Caco-2 (cell line): Measurements from ENCODE around the gene LAMC1. TPM values are rescaled to one million over a fixed set of nuclear protein-coding genes. Genes with fewer than 3 reads are reported as not detected.

ENCODE experiments used
- BruUV-seq: library from RNA; stranded (reverse); fragments of 400-500 nt; replicated peaks from 2 replicates; lab custom pipeline; 2021; lab: Mats Ljungman, UMichigan
- CTCF ChIA-PET: fragments of 300-600 bp; sonication (Branson Sonifier 250); formaldehyde crosslinking; loops from one replicate; lab custom pipeline; 2022; ENCODE audit warnings: antibody characterized with exemption; lab: Charles Lee
- POLR2A ChIA-PET: fragments of 300-600 bp; sonication (Branson Sonifier 250); formaldehyde crosslinking; loops from one replicate; lab custom pipeline; 2022; ENCODE audit warnings: antibody characterized with exemption; lab: Charles Lee
- DNase-seq, 2 experiments: peaks; one replicate each; pipeline versions ENCODE4 v3.0.0 to v3.0.0-alpha.2; 2020 to 2022
- H3K27me3 ChIP-seq: replicated peaks from 2 replicates; pipeline ENCODE4 v1.6.0; 2011; ENCODE audit warnings: low read length; ENCODE audit not compliant: control insufficient read depth, insufficient read depth
- H3K36me3 ChIP-seq: 2 replicates; pipeline ENCODE4 v1.5.1; 2011; ENCODE audit warnings: low read length; ENCODE audit not compliant: control insufficient read depth, insufficient read depth
- H3K4me1 ChIP-seq: fragments of 250-450 bp; sonication (Bioruptor Pico); 2 replicates; pipeline ENCODE4 v1.5.1; 2020; ENCODE audit warnings: mild to moderate bottlenecking
- H3K4me3 ChIP-seq: 2 replicates; pipeline ENCODE4 v1.5.1; 2011; ENCODE audit warnings: low read depth, mild to moderate bottlenecking, control low read depth, low read length
- H3K9me3 ChIP-seq: fragments of 250-450 bp; sonication (Bioruptor Pico); 2 replicates; pipeline ENCODE4 v1.5.1; 2020; ENCODE audit warnings: mild to moderate bottlenecking, moderate library complexity
- H3K27ac Mint-ChIP-seq: one replicate; pipeline ENCODE4 v1.8.0; 2022; ENCODE audit warnings: mixed read lengths; ENCODE audit not compliant: unreplicated experiment
- H3K27me3 Mint-ChIP-seq: one replicate; pipeline ENCODE4 v1.8.0; 2022; ENCODE audit warnings: mixed read lengths; ENCODE audit not compliant: insufficient read depth, unreplicated experiment
- H3K36me3 Mint-ChIP-seq: one replicate; pipeline ENCODE4 v1.8.0; 2022; ENCODE audit warnings: mild to moderate bottlenecking, mixed read lengths; ENCODE audit not compliant: insufficient read depth, unreplicated experiment
- H3K4me1 Mint-ChIP-seq: one replicate; pipeline ENCODE4 v1.8.0; 2022; ENCODE audit warnings: low read depth, mixed read lengths; ENCODE audit not compliant: unreplicated experiment
- H3K4me3 Mint-ChIP-seq: one replicate; pipeline ENCODE4 v1.8.0; 2022; ENCODE audit warnings: mild to moderate bottlenecking, moderate library complexity, mixed read lengths; ENCODE audit not compliant: unreplicated experiment
- H3K9me3 Mint-ChIP-seq: one replicate; pipeline ENCODE4 v1.8.0; 2022; ENCODE audit warnings: mixed read lengths; ENCODE audit not compliant: unreplicated experiment
- intact Hi-C: fragments of 100-400 bp; cut with micrococcal nuclease; formaldehyde crosslinking; loops from one replicate; pipeline ENCODE4 v1.10.0; 2022; ENCODE audit not compliant: unreplicated experiment
- total RNA-seq: library from RNA; stranded (reverse); gene quantifications from 2 replicates; pipeline ENCODE4 v1.2.3, GENCODE V29; 2022
- TF ChIP-seq, protein P1 (sequence below), 2 experiments: fragments of 200-600 bp in 1 of 2; IDR thresholded peaks; 1 replicate in 1 of 2; 2 replicates in 1 of 2; pipeline versions ENCODE4 v1.5.1 to v1.8.0; 2011 to 2022; ENCODE audit warnings: antibody characterized with exemption in 1 of 2, control low read depth in 1 of 2, inconsistent platforms in 1 of 2, low read depth in 1 of 2, low read length in 1 of 2, mild to moderate bottlenecking in 1 of 2, moderate library complexity in 1 of 2; ENCODE audit not compliant: insufficient read depth in 1 of 2, severe bottlenecking in 1 of 2, unreplicated experiment in 1 of 2

The LAMC1 gene
- total RNA-seq, 1 experiment from 2014 or later: 323 TPM

DNA sequence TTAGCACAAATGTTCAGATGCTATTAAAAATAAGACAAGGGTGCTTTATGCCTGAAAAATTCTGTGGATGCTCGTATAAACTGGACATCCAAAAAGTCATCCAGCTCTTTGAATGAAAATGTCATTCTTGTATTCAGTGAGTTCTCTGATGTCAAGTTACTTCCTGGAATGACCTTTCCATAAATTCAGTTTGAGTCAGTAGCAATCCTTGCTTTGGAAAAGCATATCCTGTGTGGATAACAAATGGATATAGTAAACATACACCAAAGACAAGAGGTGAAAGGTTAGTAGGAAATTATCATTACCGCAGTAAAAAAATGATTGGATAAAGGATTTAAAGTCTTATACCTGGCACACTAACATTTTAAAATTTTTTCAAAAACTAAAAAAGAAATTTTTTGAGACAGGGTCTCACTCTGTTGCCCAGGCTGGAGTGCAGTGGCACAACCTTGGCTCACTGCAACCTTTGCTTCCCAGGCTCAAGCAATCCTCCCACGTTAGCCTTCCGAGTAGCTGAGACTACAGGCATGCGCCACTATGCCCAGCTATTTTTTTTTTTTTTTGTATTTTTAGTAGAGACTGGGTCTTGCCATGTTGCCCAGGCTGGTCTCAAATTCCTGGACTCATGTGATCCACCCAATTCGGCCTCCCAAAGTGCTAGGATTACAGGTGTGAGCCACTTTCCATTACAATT, 10.8 kb upstream of the LAMC1 start:
- ChIA-PET CTCF (no interaction called here), POLR2A (interaction anchor here (0.5 kb wide), 1 partner anchor 174 kb away, joined by 5 read pairs; no protein-coding TSS in a partner anchor)
- Histone ChIP-seq H3K4me1 (no peaks in the 10 kb centered on the region), H3K36me3 (no peaks in the 10 kb centered on the region), H3K9me3 (peaks cover 10% of the 10 kb centered on the region; the same call in 1 of the 2 replicates), H3K4me3 (no peak overlapping the region), H3K27me3 (no peaks in the 10 kb centered on the region)
- no TSS peak for BruUV-seq
- no peak for DNase-seq
- Mint-ChIP-seq H3K27me3 (no peaks in the 10 kb centered on the region), H3K4me1 (no peaks in the 10 kb centered on the region), H3K9me3 (peaks cover 14% of the 10 kb centered on the region), H3K27ac (no peak overlapping the region), H3K36me3 (no peaks in the 10 kb centered on the region), H3K4me3 (no peak overlapping the region)
- TF ChIP-seq, protein P1, sequence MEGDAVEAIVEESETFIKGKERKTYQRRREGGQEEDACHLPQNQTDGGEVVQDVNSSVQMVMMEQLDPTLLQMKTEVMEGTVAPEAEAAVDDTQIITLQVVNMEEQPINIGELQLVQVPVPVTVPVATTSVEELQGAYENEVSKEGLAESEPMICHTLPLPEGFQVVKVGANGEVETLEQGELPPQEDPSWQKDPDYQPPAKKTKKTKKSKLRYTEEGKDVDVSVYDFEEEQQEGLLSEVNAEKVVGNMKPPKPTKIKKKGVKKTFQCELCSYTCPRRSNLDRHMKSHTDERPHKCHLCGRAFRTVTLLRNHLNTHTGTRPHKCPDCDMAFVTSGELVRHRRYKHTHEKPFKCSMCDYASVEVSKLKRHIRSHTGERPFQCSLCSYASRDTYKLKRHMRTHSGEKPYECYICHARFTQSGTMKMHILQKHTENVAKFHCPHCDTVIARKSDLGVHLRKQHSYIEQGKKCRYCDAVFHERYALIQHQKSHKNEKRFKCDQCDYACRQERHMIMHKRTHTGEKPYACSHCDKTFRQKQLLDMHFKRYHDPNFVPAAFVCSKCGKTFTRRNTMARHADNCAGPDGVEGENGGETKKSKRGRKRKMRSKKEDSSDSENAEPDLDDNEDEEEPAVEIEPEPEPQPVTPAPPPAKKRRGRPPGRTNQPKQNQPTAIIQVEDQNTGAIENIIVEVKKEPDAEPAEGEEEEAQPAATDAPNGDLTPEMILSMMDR (IDR thresholded peaks at IDR 0.05; ENCODE audit: insufficient read depth in 1 of 2, low read depth in 1 of 2, low read length in 1 of 2, severe bottlenecking in 1 of 2, unreplicated experiment in 1 of 2): no peak
- intact Hi-C loops: no loop called here

DNA sequence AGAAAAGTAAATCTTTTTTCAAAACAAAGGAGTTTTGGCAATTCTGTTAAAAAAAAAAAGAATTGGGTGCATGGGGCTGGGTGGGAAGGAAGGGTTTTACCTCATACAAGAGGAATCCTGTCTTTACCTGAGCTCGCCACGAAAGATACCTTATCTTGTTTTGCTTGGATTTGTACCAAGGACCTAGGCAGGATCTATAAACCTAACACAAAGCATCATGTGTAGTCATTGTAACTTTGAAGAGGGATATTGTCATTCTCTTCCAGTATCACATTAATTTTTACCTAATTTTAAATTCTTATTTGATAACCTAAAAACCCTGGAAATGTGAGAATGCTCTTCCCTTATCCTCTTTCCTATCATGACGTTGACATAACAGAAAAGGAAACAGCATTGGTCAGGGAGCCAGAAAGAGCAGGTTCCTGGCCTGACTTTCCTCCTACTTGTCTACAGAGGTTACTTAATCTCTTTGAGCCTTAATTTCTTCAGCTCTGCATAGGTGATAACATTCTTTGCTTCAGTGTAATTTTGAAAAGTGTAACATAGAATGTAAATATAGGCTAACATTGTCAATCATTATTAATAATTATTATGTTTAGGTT, 4.0 kb upstream of the LAMC1 start:
- DNase-seq: no peak
- peaks cover 22% of the 10 kb centered on the region for H3K4me1 ChIP-seq
- H3K27me3 Mint-ChIP-seq: no peaks in the 10 kb centered on the region
- no peaks in the 10 kb centered on the region for H3K9me3 ChIP-seq
- H3K27ac Mint-ChIP-seq: no peak overlapping the region
- H3K4me3 ChIP-seq: no peak overlapping the region
- no TSS peak for BruUV-seq
- POLR2A ChIA-PET: no interaction called here
- H3K4me3 Mint-ChIP-seq: no peak overlapping the region
- CTCF ChIA-PET: interaction anchor here (0.8 kb wide), 1 partner anchor 57 kb away, joined by 3 read pairs; no protein-coding TSS in a partner anchor
- peaks cover 8% of the 10 kb centered on the region for H3K4me1 Mint-ChIP-seq
- peaks cover 20% of the 10 kb centered on the region for H3K36me3 Mint-ChIP-seq
- no peaks in the 10 kb centered on the region for H3K36me3 ChIP-seq
- H3K9me3 Mint-ChIP-seq: no peaks in the 10 kb centered on the region
- TF ChIP-seq, protein P1 (IDR thresholded peaks at IDR 0.05; ENCODE audit: insufficient read depth in 1 of 2, low read depth in 1 of 2, low read length in 1 of 2, severe bottlenecking in 1 of 2, unreplicated experiment in 1 of 2): no peak
- H3K27me3 ChIP-seq: no peaks in the 10 kb centered on the region
- intact Hi-C loops: no loop called here

DNA sequence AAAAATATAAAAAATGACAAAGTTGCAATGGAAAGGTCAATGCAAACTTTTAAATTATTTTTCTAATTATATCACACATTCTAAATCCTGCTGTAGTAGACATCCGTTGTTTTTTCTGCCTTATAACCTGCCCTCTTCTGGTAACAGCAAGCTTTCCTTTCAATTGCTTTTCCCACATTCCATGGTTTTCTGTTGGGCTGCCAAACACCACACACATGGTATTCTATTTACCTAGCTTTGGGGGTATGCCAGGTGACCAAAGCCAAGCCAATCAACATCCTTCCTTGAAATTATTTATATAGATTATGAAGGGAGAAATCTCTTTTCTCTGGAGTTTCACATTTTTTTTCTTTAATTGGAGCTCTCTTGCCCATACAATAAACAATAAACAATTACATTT, 3.4 kb upstream of the LAMC1 start:
- no TSS peak for BruUV-seq
- H3K27me3 ChIP-seq: no peaks in the 10 kb centered on the region
- Mint-ChIP-seq H3K4me1 (peaks cover 8% of the 10 kb centered on the region), H3K9me3 (no peaks in the 10 kb centered on the region), H3K27ac (no peak overlapping the region), H3K36me3 (peaks cover 24% of the 10 kb centered on the region), H3K4me3 (no peak overlapping the region), H3K27me3 (no peaks in the 10 kb centered on the region)
- peaks cover 22% of the 10 kb centered on the region for H3K4me1 ChIP-seq
- TF ChIP-seq, protein P1 (IDR thresholded peaks at IDR 0.05; ENCODE audit: insufficient read depth in 1 of 2, low read depth in 1 of 2, low read length in 1 of 2, severe bottlenecking in 1 of 2, unreplicated experiment in 1 of 2): no peak
- POLR2A ChIA-PET: no interaction called here
- no peak overlapping the region for H3K4me3 ChIP-seq
- DNase-seq: no peak
- H3K9me3 ChIP-seq: no peaks in the 10 kb centered on the region
- no peaks in the 10 kb centered on the region for H3K36me3 ChIP-seq
- intact Hi-C loops: no loop called here
- CTCF ChIA-PET: interaction anchor here (0.7 kb wide), 3 partner anchors 45 to 57 kb away, joined by 3 to 4 read pairs (median 3); no protein-coding TSS in a partner anchor
